ENCODE measurements around the gene TYRP1.

DNA sequence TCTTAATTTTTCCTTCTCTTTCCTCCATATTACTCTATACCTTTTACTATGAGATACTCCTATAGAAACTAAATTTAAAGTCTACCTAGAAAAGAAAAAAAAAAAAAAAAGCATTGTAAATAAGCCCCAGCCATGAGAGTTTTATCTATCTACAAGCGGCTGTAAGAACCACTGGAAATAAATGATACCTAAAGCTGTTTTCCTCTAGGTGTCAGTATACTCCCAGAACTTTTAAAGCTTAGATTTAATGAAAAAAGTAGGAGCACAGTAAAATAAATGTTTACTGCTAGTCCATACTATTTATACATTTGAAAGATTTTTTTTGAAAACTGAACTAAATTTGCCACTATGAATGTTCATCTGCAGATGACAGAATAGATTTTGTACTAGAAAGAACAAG, 26.2 kb downstream of the TYRP1 start:
- TF ChIP-seq, protein P1, sequence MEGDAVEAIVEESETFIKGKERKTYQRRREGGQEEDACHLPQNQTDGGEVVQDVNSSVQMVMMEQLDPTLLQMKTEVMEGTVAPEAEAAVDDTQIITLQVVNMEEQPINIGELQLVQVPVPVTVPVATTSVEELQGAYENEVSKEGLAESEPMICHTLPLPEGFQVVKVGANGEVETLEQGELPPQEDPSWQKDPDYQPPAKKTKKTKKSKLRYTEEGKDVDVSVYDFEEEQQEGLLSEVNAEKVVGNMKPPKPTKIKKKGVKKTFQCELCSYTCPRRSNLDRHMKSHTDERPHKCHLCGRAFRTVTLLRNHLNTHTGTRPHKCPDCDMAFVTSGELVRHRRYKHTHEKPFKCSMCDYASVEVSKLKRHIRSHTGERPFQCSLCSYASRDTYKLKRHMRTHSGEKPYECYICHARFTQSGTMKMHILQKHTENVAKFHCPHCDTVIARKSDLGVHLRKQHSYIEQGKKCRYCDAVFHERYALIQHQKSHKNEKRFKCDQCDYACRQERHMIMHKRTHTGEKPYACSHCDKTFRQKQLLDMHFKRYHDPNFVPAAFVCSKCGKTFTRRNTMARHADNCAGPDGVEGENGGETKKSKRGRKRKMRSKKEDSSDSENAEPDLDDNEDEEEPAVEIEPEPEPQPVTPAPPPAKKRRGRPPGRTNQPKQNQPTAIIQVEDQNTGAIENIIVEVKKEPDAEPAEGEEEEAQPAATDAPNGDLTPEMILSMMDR (IDR thresholded peaks at IDR 0.05): peak in 2 of 3 donors; percentile 15 to 33
- TF ChIP-seq EP300 (IDR thresholded peaks at IDR 0.05): no peak

Data from ovary (tissue), 3 donors.